Left ventricle myocardium inferior (tissue), 1 donor: ENCODE measurements around the gene MAMDC2. TPM values are rescaled to one million over a fixed set of nuclear protein-coding genes. Genes with fewer than 3 reads are reported as not detected.

Experiments
- DNase-seq: peaks from one replicate; pipeline ENCODE4 v3.0.0-alpha.2; 2020
- H3K27ac ChIP-seq: fragments of 200-600 bp; replicated peaks from 2 replicates; pipeline ENCODE4 v1.8.0; 2021
- H3K27me3 ChIP-seq: fragments of 200-600 bp; 2 replicates; pipeline ENCODE4 v1.8.0; 2021; ENCODE audit warnings: low read depth
- H3K36me3 ChIP-seq: fragments of 200-600 bp; 2 replicates; pipeline ENCODE4 v1.8.0; 2021
- H3K4me1 ChIP-seq: fragments of 200-600 bp; 2 replicates; pipeline ENCODE4 v1.8.0; 2021
- H3K4me3 ChIP-seq: fragments of 200-600 bp; 2 replicates; pipeline ENCODE4 v1.8.0; 2021; ENCODE audit warnings: mild to moderate bottlenecking, moderate library complexity
- H3K9me3 ChIP-seq: fragments of 200-600 bp; replicated peaks from 2 replicates; pipeline ENCODE4 v1.8.0; 2021
- intact Hi-C: fragments of 100-400 bp; cut with micrococcal nuclease; formaldehyde crosslinking; loops from one replicate; pipeline ENCODE4 v1.11.0; 2022
- total RNA-seq: library from RNA; stranded (reverse); fragmentation: NEBNext Ultra II Directional; extraction: Animal tissue kit (Norgen Biotek cat#: 25700); gene quantifications from one replicate; pipeline ENCODE4 v1.2.1, GENCODE V29; 2021
- TF ChIP-seq, protein P1 (sequence below): fragments of 200-600 bp; IDR thresholded peaks from 2 replicates; pipeline ENCODE4 v1.8.0; 2021; ENCODE audit warnings: antibody characterized with exemption, mild to moderate bottlenecking, borderline replicate concordance
- donor health status: DM: no; HTN: yes; CAD: no; lungs with severe emphysema.

MAMDC2 gene
- total RNA-seq, 1 donor from 2014 or later = 9.0 TPM

DNA sequence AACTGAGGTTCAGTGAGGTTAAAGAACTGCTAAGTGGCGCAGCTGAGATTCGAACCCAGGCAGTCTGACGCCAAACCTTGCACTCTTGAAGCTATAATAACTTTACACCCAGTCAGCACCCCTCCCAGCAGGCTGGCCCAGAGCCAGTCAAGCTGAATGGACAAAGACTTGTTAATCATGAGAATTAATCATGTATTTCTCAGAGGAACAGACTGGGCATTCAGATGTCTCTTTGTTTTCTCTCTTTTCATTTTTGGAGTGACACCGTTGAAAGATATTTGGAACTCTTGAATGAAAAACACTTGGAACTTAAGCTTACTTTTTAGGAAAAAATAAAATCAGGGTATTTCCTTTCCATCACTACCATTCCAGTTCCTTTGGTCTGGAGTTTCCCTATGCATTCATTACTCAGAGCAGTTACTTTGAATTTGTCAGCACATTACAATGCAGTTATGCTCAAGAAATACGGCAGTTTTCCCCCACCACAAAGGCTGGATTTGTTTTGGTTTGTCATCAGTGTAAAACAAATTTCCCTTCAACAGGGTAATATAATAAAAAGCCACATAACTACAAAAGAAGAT is 22.6 kb upstream of the MAMDC2 start:
- Histone ChIP-seq H3K4me1 (no peaks in the 10 kb centered on the region), H3K27me3 (no peaks in the 10 kb centered on the region), H3K4me3 (no peak overlapping the region), H3K9me3 (no peaks in the 10 kb centered on the region), H3K36me3 (no peaks in the 10 kb centered on the region), H3K27ac (no peak overlapping the region)
- DNase-seq = peak; percentile 61
- intact Hi-C loops = no loop called here
- TF ChIP-seq, protein P1, sequence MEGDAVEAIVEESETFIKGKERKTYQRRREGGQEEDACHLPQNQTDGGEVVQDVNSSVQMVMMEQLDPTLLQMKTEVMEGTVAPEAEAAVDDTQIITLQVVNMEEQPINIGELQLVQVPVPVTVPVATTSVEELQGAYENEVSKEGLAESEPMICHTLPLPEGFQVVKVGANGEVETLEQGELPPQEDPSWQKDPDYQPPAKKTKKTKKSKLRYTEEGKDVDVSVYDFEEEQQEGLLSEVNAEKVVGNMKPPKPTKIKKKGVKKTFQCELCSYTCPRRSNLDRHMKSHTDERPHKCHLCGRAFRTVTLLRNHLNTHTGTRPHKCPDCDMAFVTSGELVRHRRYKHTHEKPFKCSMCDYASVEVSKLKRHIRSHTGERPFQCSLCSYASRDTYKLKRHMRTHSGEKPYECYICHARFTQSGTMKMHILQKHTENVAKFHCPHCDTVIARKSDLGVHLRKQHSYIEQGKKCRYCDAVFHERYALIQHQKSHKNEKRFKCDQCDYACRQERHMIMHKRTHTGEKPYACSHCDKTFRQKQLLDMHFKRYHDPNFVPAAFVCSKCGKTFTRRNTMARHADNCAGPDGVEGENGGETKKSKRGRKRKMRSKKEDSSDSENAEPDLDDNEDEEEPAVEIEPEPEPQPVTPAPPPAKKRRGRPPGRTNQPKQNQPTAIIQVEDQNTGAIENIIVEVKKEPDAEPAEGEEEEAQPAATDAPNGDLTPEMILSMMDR = no peak

DNA sequence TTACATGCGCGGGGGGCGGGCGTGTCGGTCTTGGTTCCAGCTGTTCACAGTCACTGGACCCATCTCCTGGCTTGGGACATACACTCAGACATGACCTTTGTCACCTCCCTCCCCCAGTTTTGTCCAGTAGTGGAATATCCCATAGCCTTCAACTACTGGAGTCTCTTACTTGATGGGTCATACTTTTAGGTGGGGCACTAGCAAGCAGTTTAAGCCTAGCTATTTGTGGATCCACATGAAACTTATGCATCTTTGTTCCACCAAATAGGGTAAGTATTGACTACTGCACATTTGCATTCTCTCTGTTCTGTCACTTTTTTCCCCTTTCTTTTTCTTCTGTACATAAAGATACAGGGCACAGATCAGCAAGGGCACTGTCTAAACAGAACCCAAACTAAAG is 15.4 kb upstream of the MAMDC2 start:
- Histone ChIP-seq H3K4me1 (no peaks in the 10 kb centered on the region), H3K9me3 (no peaks in the 10 kb centered on the region), H3K36me3 (no peaks in the 10 kb centered on the region), H3K4me3 (no peak overlapping the region), H3K27me3 (peaks cover 3% of the 10 kb centered on the region), H3K27ac (no peak overlapping the region)
- intact Hi-C loops = no loop called here
- no peak for DNase-seq
- TF ChIP-seq, protein P1 = no peak

GRCh38 chr9:70030156-70030555 is 13.5 kb upstream of the MAMDC2 start:
- Histone ChIP-seq H3K4me1 (no peaks in the 10 kb centered on the region), H3K36me3 (no peaks in the 10 kb centered on the region), H3K9me3 (no peaks in the 10 kb centered on the region), H3K27ac (no peak overlapping the region), H3K27me3 (peaks cover 3% of the 10 kb centered on the region), H3K4me3 (no peak overlapping the region)
- no peak for DNase-seq
- intact Hi-C loops = no loop called here
- TF ChIP-seq, protein P1 = no peak

DNA sequence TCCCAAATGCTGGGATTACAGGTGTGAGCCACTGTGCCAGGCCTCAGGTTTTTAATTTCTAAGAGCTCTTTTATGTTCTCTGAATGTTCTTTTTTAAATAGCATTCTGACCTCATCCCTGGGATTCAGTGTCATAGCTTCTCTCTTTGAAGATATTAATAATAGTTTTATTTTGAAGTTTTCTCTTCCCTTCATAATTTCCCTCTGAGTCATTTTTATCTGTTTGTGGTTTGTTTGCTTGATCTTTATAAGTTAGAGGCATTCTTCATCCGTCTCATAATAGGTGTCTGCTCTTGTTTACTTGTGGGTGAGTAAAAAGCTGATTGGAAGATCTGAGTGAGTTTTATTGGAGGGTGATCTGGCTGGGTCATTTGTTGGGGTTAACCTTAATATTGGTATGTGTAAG is 12.5 kb upstream of the MAMDC2 start:
- intact Hi-C loops = no loop called here
- no peaks in the 10 kb centered on the region for H3K36me3 ChIP-seq
- no peak overlapping the region for H3K27ac ChIP-seq
- DNase-seq = no peak
- TF ChIP-seq, protein P1 = no peak
- H3K4me1 ChIP-seq = no peaks in the 10 kb centered on the region
- no peaks in the 10 kb centered on the region for H3K9me3 ChIP-seq
- peaks cover 3% of the 10 kb centered on the region for H3K27me3 ChIP-seq
- H3K4me3 ChIP-seq = no peak overlapping the region

DNA sequence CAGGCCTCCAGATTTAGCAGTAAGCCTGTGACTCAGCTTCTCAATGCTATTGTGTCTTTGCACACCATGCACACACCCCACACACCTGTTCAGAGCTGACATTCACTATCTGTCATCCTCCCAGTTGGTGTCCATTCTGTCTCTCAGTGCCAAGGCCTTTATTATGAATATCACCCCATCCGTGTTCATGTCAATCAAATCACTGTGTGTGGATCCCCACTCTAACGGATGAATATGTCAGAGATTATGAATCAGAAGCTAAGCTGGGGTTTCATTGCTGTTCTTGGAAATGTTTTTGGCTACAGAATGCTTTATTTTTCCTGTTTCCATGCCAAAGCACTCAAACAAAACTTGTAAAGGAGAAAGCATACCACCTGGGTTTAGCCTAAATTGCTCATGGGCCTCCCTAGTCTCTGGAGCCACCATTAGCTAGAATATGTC is 9.4 kb upstream of the MAMDC2 start:
- H3K9me3 ChIP-seq = no peaks in the 10 kb centered on the region
- DNase-seq = no peak
- TF ChIP-seq, protein P1 = no peak
- no peak overlapping the region for H3K27ac ChIP-seq
- no peak overlapping the region for H3K4me3 ChIP-seq
- no peaks in the 10 kb centered on the region for H3K36me3 ChIP-seq
- H3K4me1 ChIP-seq = no peaks in the 10 kb centered on the region
- H3K27me3 ChIP-seq = peaks cover 3% of the 10 kb centered on the region
- intact Hi-C loops = no loop called here

DNA sequence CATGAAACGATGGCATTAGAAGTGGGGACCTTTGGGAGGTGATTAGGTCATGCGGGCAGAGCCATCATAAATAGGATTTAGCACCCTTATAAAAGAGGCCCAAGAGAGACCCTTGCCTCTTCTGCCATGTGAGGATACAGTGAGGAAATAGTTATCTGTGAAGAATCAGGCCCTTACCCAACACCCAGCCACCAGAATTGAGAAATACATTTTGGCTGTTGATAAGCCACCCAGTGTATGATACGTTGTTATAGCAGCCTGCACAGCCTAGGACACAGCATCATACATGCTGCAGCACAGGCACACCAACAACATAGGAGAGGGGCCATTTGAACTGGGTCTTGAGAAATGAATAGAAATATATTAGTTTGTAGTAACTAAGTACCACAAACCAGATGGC is 8.0 kb upstream of the MAMDC2 start:
- H3K27me3 ChIP-seq = peaks cover 3% of the 10 kb centered on the region
- no peak overlapping the region for H3K27ac ChIP-seq
- intact Hi-C loops = no loop called here
- no peak for DNase-seq
- no peaks in the 10 kb centered on the region for H3K36me3 ChIP-seq
- peaks cover 9% of the 10 kb centered on the region for H3K4me1 ChIP-seq
- TF ChIP-seq, protein P1 = no peak
- no peak overlapping the region for H3K4me3 ChIP-seq
- no peaks in the 10 kb centered on the region for H3K9me3 ChIP-seq
